Natural killer cell (primary cell): ENCODE measurements around the gene RSRC2. TPM values are rescaled to one million over a fixed set of nuclear protein-coding genes. Genes with fewer than 3 reads are reported as not detected.

Source experiments
- ATAC-seq, 3 donors: fragments of 150-1000 bp in 2 of 3; fragments of 200-7000 bp in 1 of 3; cut with Tn5 transposase; 1 replicate in 1 of 3; 2 replicates in 2 of 3; pipeline ENCODE4 v1.10.0; 2021; ENCODE audit warnings: mild to moderate bottlenecking in 2 of 3, moderate library complexity in 2 of 3
- DNase-seq, 2 donors: peaks; one replicate each; pipeline versions ENCODE4 v3.0.0 to v3.0.0-alpha.2; 2013 to 2021; ENCODE audit warnings: mixed read lengths in 1 of 2
- H3K27ac ChIP-seq: one replicate; pipeline ENCODE4 v1.5.1; 2013; ENCODE audit warnings: mild to moderate bottlenecking, low read length
- H3K27me3 ChIP-seq: one replicate; pipeline ENCODE4 v1.6.1; 2013; ENCODE audit warnings: low read length; ENCODE audit not compliant: control insufficient read depth, insufficient read depth
- H3K36me3 ChIP-seq: one replicate; pipeline ENCODE4 v1.6.1; 2013; ENCODE audit warnings: low read length; ENCODE audit not compliant: control insufficient read depth, insufficient read depth
- H3K4me1 ChIP-seq: one replicate; pipeline ENCODE4 v1.6.1; 2013; ENCODE audit warnings: low read length; ENCODE audit not compliant: control insufficient read depth, insufficient read depth
- H3K4me3 ChIP-seq: one replicate; pipeline ENCODE4 v1.5.1; 2013; ENCODE audit warnings: low read length
- H3K9me3 ChIP-seq: one replicate; pipeline ENCODE4 v1.6.1; 2013; ENCODE audit warnings: low read length; ENCODE audit not compliant: control insufficient read depth, insufficient read depth
- H3K27ac Mint-ChIP-seq, 2 donors: one replicate each; pipeline ENCODE4 v1.8.0; 2022; ENCODE audit warnings: mild to moderate bottlenecking in 2 of 2, mixed read lengths in 2 of 2, moderate library complexity in 1 of 2
- H3K27me3 Mint-ChIP-seq, 2 donors: one replicate each; pipeline ENCODE4 v1.8.0; 2022; ENCODE audit warnings: low read depth in 2 of 2, mixed read lengths in 2 of 2
- H3K36me3 Mint-ChIP-seq: one replicate; pipeline ENCODE4 v1.8.0; 2022; ENCODE audit warnings: mixed read lengths
- H3K4me1 Mint-ChIP-seq, 2 donors: one replicate each; pipeline ENCODE4 v1.8.0; 2022; ENCODE audit warnings: mixed read lengths in 2 of 2
- H3K4me3 Mint-ChIP-seq: one replicate; pipeline ENCODE4 v1.8.0; 2022; ENCODE audit warnings: mild to moderate bottlenecking, moderate library complexity, mixed read lengths
- H3K9me3 Mint-ChIP-seq, 2 donors: one replicate each; pipeline ENCODE4 v1.8.0; 2022; ENCODE audit warnings: mixed read lengths in 2 of 2
- WGBS: methylation state at CpG from one replicate; pipeline ENCODE4 v1.1.7; 2013; ENCODE audit warnings: missing lambda C conversion rate; ENCODE audit not compliant: insufficient coverage; 5-methylcytosine and 5-hydroxymethylcytosine counted together
- intact Hi-C: fragments of 100-400 bp; cut with micrococcal nuclease; formaldehyde crosslinking; loops from one replicate; pipeline ENCODE4 v1.14.2; 2022
- total RNA-seq, 4 donors: library from RNA; stranded (reverse); fragments of 120-200 nt in 1 of 4; gene quantifications; one replicate each; pipeline versions ENCODE4 v1.2.3 to v1.2.4, GENCODE V29; 2013 to 2022
- TF ChIP-seq, protein P1 (sequence below): fragments of 200-600 bp; IDR thresholded peaks from one replicate; pipeline ENCODE4 v1.8.0; 2022; ENCODE audit warnings: antibody characterized with exemption

RSRC2 gene
- total RNA-seq, 3 donors from 2014 or later (not counting 1 experiment from before 2014, with no cell fraction given): 252 to 310 (median 266) TPM

DNA sequence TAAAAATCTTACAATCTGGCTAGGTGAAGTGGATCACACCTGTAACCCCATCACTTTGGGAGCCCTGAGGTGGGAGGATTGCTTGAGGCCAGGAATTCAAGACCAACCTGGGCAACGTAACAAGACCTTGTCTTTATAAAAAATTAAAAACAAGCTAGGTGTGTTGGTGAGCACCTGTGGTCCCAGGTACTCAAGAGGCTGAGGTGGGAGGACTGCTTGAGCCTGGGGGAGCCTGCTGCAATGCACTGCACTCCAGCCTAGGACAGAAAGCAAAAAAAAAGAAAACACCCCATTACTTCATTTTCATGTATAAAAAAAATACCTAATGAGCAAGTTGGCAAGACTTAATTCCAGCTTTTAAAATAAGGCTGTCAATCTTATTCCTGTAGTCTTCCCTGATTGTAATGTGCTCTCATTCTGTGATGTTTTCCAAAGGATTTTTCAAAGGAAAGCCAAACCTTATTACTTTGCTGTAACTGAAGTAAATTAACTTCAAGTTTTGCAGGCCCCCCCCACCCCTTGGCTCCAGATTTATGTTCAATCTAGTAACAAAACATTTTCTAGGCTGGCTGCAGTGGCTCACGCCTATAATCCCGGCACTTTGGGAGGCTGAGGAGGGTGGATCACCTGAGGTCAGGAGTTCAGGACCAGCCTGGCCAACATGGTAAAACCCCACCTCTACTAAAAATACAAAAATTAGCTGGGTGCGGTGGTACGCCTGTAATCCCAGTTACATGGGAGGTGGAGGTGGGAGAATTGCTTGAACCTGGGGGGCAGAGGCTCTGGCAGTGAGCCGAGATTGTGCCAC is 22.7 kb downstream of the RSRC2 start:
- WGBS: 100% methylated on average over 4 of the region's 6 CpGs
- Mint-ChIP-seq H3K27ac (peak overlapping the region in 1 of 2 donors; percentile 36), H3K9me3 (no peaks in the 10 kb centered on the region), H3K27me3 (no peaks in the 10 kb centered on the region), H3K36me3 (peaks cover 8% of the 10 kb centered on the region), H3K4me1 (peaks cover 19 to 22% of the 10 kb centered on the region in 2 donors), H3K4me3 (no peak overlapping the region)
- intact Hi-C loops: loop anchor here (5.0 kb wide), 1 partner anchor 702 kb away; the partner anchor contains the start of gene SETD1B
- TF ChIP-seq, protein P1, sequence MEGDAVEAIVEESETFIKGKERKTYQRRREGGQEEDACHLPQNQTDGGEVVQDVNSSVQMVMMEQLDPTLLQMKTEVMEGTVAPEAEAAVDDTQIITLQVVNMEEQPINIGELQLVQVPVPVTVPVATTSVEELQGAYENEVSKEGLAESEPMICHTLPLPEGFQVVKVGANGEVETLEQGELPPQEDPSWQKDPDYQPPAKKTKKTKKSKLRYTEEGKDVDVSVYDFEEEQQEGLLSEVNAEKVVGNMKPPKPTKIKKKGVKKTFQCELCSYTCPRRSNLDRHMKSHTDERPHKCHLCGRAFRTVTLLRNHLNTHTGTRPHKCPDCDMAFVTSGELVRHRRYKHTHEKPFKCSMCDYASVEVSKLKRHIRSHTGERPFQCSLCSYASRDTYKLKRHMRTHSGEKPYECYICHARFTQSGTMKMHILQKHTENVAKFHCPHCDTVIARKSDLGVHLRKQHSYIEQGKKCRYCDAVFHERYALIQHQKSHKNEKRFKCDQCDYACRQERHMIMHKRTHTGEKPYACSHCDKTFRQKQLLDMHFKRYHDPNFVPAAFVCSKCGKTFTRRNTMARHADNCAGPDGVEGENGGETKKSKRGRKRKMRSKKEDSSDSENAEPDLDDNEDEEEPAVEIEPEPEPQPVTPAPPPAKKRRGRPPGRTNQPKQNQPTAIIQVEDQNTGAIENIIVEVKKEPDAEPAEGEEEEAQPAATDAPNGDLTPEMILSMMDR: no peak
- Histone ChIP-seq H3K36me3 (peaks cover 56% of the 10 kb centered on the region), H3K27ac (no peak overlapping the region), H3K4me3 (no peak overlapping the region), H3K9me3 (no peaks in the 10 kb centered on the region), H3K27me3 (no peaks in the 10 kb centered on the region), H3K4me1 (peaks cover 20% of the 10 kb centered on the region)
- no peak for DNase-seq
- no peak for ATAC-seq

DNA sequence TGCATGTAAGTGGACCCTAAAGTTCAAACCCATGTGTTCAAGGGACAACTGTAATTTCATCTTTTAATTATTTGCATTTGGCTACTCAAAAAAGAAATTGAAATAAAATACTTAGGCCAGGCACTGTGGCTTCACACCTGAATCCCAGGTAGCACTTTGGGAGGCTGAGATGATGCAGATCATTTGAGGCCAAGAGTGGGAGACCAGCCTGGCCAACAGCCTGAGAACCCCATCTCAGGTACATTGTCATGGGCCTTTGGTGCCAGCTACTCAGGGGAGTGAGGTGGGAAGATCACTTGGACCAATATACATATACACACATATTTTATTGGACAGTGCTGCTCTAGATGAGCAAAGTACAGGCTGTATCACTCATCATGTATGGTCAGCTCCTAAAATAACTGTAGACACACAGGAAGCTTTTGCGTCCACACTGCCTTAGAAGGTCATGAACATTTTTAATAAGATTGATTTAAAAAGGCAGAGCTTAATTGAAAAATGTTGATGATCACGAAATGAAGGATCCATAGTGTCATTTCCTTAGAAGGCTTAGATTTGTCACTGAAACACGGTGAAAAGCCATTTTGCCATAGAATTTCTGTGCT is 23.5 kb downstream of the RSRC2 start:
- Mint-ChIP-seq H3K9me3 (no peaks in the 10 kb centered on the region), H3K27ac (peak overlapping the region in 1 of 2 donors; percentile 36), H3K36me3 (peaks cover 8% of the 10 kb centered on the region), H3K4me3 (no peak overlapping the region), H3K4me1 (peaks cover 19 to 26% of the 10 kb centered on the region in 2 donors), H3K27me3 (no peaks in the 10 kb centered on the region)
- intact Hi-C loops: loop anchor here (5.0 kb wide), 1 partner anchor 701 kb away; the partner anchor contains the start of gene SETD1B
- H3K4me3 ChIP-seq: no peak overlapping the region
- H3K27me3 ChIP-seq: no peaks in the 10 kb centered on the region
- no peaks in the 10 kb centered on the region for H3K9me3 ChIP-seq
- H3K4me1 ChIP-seq: peaks cover 21% of the 10 kb centered on the region
- no peak overlapping the region for H3K27ac ChIP-seq
- no peak for ATAC-seq
- TF ChIP-seq, protein P1: no peak
- 94% methylated on average over 3 of the region's 3 CpGs for WGBS
- peaks cover 49% of the 10 kb centered on the region for H3K36me3 ChIP-seq
- DNase-seq: no peak

DNA sequence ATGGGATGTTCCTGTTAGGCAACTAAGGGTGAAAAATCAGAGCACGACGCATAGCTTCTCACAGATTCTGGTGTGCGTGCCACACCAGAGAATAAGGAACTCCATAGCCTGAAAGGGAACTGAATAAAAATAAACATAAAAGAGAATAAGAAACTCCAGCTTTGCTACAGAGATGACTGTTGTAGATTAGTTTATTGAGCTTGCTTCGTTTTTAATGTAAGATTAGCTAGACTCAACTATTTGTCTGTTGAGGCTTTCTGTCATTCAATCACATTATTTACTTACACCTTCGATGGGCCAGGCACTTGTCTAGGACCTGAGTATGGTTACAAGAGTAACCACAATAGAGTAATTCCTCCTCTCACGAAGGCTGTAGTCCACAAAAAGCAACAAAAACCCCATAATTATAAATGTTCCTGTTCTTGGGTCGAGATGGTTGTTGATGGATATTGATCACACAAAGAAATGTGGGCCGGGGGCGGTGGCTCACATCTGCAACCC is 25.2 kb downstream of the RSRC2 start:
- no peaks in the 10 kb centered on the region for H3K9me3 Mint-ChIP-seq
- TF ChIP-seq, protein P1: no peak
- peak overlapping the region; percentile 95 to 97 for H3K27ac Mint-ChIP-seq
- ATAC-seq: no peak
- WGBS: 58% methylated on average over 6 of the region's 9 CpGs
- peak overlapping the region; percentile 98 for H3K4me3 Mint-ChIP-seq
- Histone ChIP-seq H3K4me3 (peak overlapping the region; percentile 83), H3K27ac (peak overlapping the region; percentile 96), H3K9me3 (no peaks in the 10 kb centered on the region), H3K36me3 (peaks cover 31% of the 10 kb centered on the region), H3K27me3 (no peaks in the 10 kb centered on the region), H3K4me1 (peaks cover 26% of the 10 kb centered on the region)
- H3K36me3 Mint-ChIP-seq: peaks cover 7% of the 10 kb centered on the region
- H3K4me1 Mint-ChIP-seq: peaks cover 19 to 28% of the 10 kb centered on the region in 2 donors
- no peak for DNase-seq
- intact Hi-C loops: loop anchor here (1.0 to 5.0 kb wide), 3 partner anchors 26 to 699 kb away; partner anchors contain the start of genes DIABLO, KNTC1 and SETD1B
- no peaks in the 10 kb centered on the region for H3K27me3 Mint-ChIP-seq
